GM12875 (cell line): ENCODE data around the gene JCAD.

Source experiments
- H3K4me3 ChIP-seq: one replicate; pipeline ENCODE4 v1.5.1; 2011; ENCODE audit warnings: low read depth, low read length, control low read depth
- CTCF ChIP-seq: IDR thresholded peaks from 2 replicates; pipeline ENCODE4 v1.5.1; 2011; ENCODE audit warnings: low read depth, mild to moderate bottlenecking, control low read depth, inconsistent platforms, low read length, moderate library complexity, borderline replicate concordance; ENCODE audit not compliant: insufficient read depth

The JCAD gene

GRCh38 chr10:30039567-30039966 is 19.8 kb downstream of the JCAD start:
- no peak overlapping the region for H3K4me3 ChIP-seq
- no peak for TF ChIP-seq CTCF

- TF ChIP-seq CTCF = no peak
- no peak overlapping the region for H3K4me3 ChIP-seq
Observed at GRCh38 chr10:30038781-30039536, 20.4 kb downstream of the JCAD start.

- no peak for TF ChIP-seq CTCF
- no peak overlapping the region for H3K4me3 ChIP-seq
Observed at GRCh38 chr10:30037620-30038336, 21.6 kb downstream of the JCAD start.

GRCh38 chr10:30036811-30037210 is 22.6 kb downstream of the JCAD start:
- no peak for TF ChIP-seq CTCF
- no peak overlapping the region for H3K4me3 ChIP-seq

- no peak for TF ChIP-seq CTCF
- no peak overlapping the region for H3K4me3 ChIP-seq
Observed at GRCh38 chr10:30036341-30036740, 23.0 kb downstream of the JCAD start.

- no peak for TF ChIP-seq CTCF
- no peak overlapping the region for H3K4me3 ChIP-seq
Observed at GRCh38 chr10:30034433-30035137, 24.8 kb downstream of the JCAD start.

GRCh38 chr10:30032125-30032524 is 27.3 kb downstream of the JCAD start:
- no peak overlapping the region for H3K4me3 ChIP-seq
- TF ChIP-seq CTCF = no peak
